Endothelial cell of umbilical vein (primary cell): ENCODE data around the gene ZBP1. TPM values are rescaled to one million over a fixed set of nuclear protein-coding genes. Genes with fewer than 3 reads are reported as not detected.

Source experiments
- BruUV-seq: library from RNA; stranded (reverse); fragments of 400-500 nt; replicated peaks from 2 replicates; lab custom pipeline; 2021; lab: Mats Ljungman, UMichigan
- CTCF ChIA-PET: fragments of 300-600, 350-600 bp; sonication (Branson Sonifier 250); formaldehyde crosslinking; loops from one replicate; lab custom pipeline; 2021; ENCODE audit warnings: antibody characterized with exemption, inconsistent platforms; lab: Charles Lee
- POLR2A ChIA-PET: fragments of 300-600, 350-600 bp; sonication (Branson Sonifier 250); formaldehyde crosslinking; loops from one replicate; lab custom pipeline; 2021; ENCODE audit warnings: antibody characterized with exemption, inconsistent platforms; lab: Charles Lee
- DNase-seq: peaks from one replicate; pipeline ENCODE4 v3.0.0-alpha.2; 2011; ENCODE audit warnings: low read depth, low spot score
- FAIRE-seq: peaks from 2 replicates; lab custom pipeline; 2011; peaks lifted over from hg19 to GRCh38; lab: Jason Lieb, UNC
- H2AFZ ChIP-seq: 2 replicates; pipeline ENCODE4 v1.6.0; 2012; ENCODE audit warnings: low read depth, low read length, control low read depth, inconsistent platforms
- H3K27ac ChIP-seq: 2 replicates; pipeline ENCODE4 v1.5.1; 2011; ENCODE audit warnings: low read depth, mild to moderate bottlenecking, control low read depth, low read length, moderate library complexity; ENCODE audit not compliant: insufficient read depth
- H3K27me3 ChIP-seq, 2 experiments: 2 replicates each; pipeline versions ENCODE4 v1.6.0 to v1.6.1; 2011; ENCODE audit warnings: low read length in 2 of 2, mixed read lengths in 1 of 2; ENCODE audit not compliant: control insufficient read depth in 2 of 2, insufficient read depth in 2 of 2
- H3K36me3 ChIP-seq, 2 experiments: 2 replicates in 1 of 2; 3 replicates in 1 of 2; pipeline ENCODE4 v1.5.1; 2011; ENCODE audit warnings: low read length in 2 of 2, mild to moderate bottlenecking in 1 of 2, moderate library complexity in 1 of 2; ENCODE audit not compliant: control insufficient read depth in 2 of 2, insufficient read depth in 2 of 2; ENCODE audit errors: extremely low read depth in 1 of 2
- H3K4me1 ChIP-seq: 3 replicates; pipeline ENCODE4 v1.5.1; 2011; ENCODE audit warnings: mild to moderate bottlenecking, low read length; ENCODE audit not compliant: control insufficient read depth, insufficient read depth; ENCODE audit errors: extremely low read depth
- H3K4me2 ChIP-seq: 2 replicates; pipeline ENCODE4 v1.6.1; 2011; ENCODE audit warnings: low read length, control low read depth, mixed read lengths; ENCODE audit not compliant: insufficient read depth
- H3K4me3 ChIP-seq, 3 experiments: fragments of 200-600 bp in 1 of 3; sonication (generic), shearing (Covaris generic) in 1 of 3; replicated peaks in 1 of 3; 2 replicates each; pipeline ENCODE4 v1.5.1; 2011 to 2016; ENCODE audit warnings: control low read depth in 3 of 3, low read length in 3 of 3, mild to moderate bottlenecking in 2 of 3, inconsistent platforms in 1 of 3, low read depth in 1 of 3, moderate library complexity in 1 of 3; ENCODE audit not compliant: insufficient read depth in 1 of 3
- H3K79me2 ChIP-seq: 2 replicates; pipeline ENCODE4 v1.6.0; 2012; ENCODE audit warnings: low read length, inconsistent platforms; ENCODE audit not compliant: control insufficient read depth, insufficient read depth
- H3K9ac ChIP-seq: replicated peaks from 2 replicates; pipeline ENCODE3; 2011; ENCODE audit warnings: low read length, control low read depth; ENCODE audit not compliant: insufficient read depth; ENCODE audit errors: extremely low read depth
- H3K9me1 ChIP-seq: replicated peaks from 3 replicates; pipeline ENCODE4 v1.6.0; 2011; ENCODE audit warnings: mild to moderate bottlenecking, low read length; ENCODE audit not compliant: control insufficient read depth, insufficient read depth; ENCODE audit errors: extremely low read depth
- H3K9me3 ChIP-seq: replicated peaks from 2 replicates; pipeline ENCODE4 v1.5.1; 2012; ENCODE audit warnings: low read length, inconsistent platforms; ENCODE audit not compliant: control insufficient read depth, insufficient read depth
- H4K20me1 ChIP-seq: replicated peaks from 2 replicates; pipeline ENCODE3; 2011; ENCODE audit warnings: mild to moderate bottlenecking, low read length; ENCODE audit not compliant: control insufficient read depth, insufficient read depth; ENCODE audit errors: extremely low read depth
- JUN ChIP-seq: IDR thresholded peaks from 2 replicates; pipeline ENCODE4 v1.6.1; 2011; ENCODE audit warnings: borderline replicate concordance, low read depth; ENCODE audit not compliant: insufficient read length, insufficient read depth
- MYC ChIP-seq: IDR thresholded peaks from one replicate; pipeline ENCODE4 v1.6.1; 2011; ENCODE audit warnings: mild to moderate bottlenecking, low read depth, low read length
- POLR2AphosphoS5 ChIP-seq: IDR thresholded peaks from 2 replicates; pipeline ENCODE4 v1.6.1; 2012; ENCODE audit warnings: low read depth, mild to moderate bottlenecking, control low read depth, low read length, moderate library complexity; ENCODE audit not compliant: insufficient read depth
- dilution Hi-C: fragments of 300-500 bp; cut with MboI; formaldehyde crosslinking; loops from one replicate; pipeline ENCODE4 v1.15.0; 2019; ENCODE audit warnings: low sequenced_read_pairs; ENCODE audit not compliant: extremely low pct_ligation_motif_present
- intact Hi-C: fragments of 100-400 bp; cut with micrococcal nuclease; formaldehyde crosslinking; loops from one replicate; pipeline ENCODE4 v1.10.0; 2022
- polyA plus RNA-seq, 4 experiments: library from polyadenylated mRNA; depleted of rRNA in 3 of 4; stranded (reverse) in 3 of 4; unstranded in 1 of 4; fragments of >200 nt; gene quantifications; 2 replicates each; pipeline versions ENCODE4 v1.2.1 to v1.2.3, GENCODE V29; 2011 to 2012; ENCODE audit warnings: missing spikeins in 1 of 4
- total RNA-seq: library from RNA; stranded (reverse); gene quantifications from 2 replicates; pipeline ENCODE4 v1.2.3, GENCODE V29; 2021
- TF ChIP-seq, protein P1 (sequence below), 2 donors: IDR thresholded peaks; 1 replicate in 1 of 2; 2 replicates in 1 of 2; pipeline ENCODE4 v1.5.1; 2011; ENCODE audit warnings: low read length in 2 of 2, mild to moderate bottlenecking in 2 of 2, moderate library complexity in 2 of 2, control low read depth in 1 of 2, inconsistent platforms in 1 of 2, low read depth in 1 of 2; ENCODE audit not compliant: insufficient read depth in 1 of 2; ENCODE audit errors: extremely low read depth in 1 of 2

The ZBP1 gene
- total and polyA plus RNA-seq, 2 donors (not counting 3 experiments of a cell fraction or from before 2014, with no cell fraction given) = not detected

DNA sequence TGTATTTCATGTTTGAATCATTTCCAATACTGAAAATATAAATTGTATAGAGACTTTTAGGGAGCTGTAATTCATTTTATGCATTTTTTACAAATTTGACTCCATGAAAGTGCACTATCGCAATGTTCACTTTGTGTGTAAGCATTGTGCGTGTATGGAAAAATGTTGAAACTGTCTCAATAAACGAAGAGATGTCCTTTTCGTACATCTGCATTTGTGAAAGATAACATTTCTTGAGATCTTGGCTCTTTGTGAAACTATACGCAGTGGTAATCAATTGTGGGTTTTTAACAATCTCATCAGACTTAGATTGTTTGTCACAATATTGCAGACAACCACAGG is 18.6 kb upstream of the ZBP1 start:
- CTCF ChIA-PET = no interaction called here
- BruUV-seq = no TSS peak

More for the DNA sequence above, 18.6 kb upstream of the ZBP1 start:
- no peak overlapping the region for H2AFZ ChIP-seq
- TF ChIP-seq JUN (no peak), POLR2AphosphoS5 (no peak), MYC (no peak)
- TF ChIP-seq, protein P1, sequence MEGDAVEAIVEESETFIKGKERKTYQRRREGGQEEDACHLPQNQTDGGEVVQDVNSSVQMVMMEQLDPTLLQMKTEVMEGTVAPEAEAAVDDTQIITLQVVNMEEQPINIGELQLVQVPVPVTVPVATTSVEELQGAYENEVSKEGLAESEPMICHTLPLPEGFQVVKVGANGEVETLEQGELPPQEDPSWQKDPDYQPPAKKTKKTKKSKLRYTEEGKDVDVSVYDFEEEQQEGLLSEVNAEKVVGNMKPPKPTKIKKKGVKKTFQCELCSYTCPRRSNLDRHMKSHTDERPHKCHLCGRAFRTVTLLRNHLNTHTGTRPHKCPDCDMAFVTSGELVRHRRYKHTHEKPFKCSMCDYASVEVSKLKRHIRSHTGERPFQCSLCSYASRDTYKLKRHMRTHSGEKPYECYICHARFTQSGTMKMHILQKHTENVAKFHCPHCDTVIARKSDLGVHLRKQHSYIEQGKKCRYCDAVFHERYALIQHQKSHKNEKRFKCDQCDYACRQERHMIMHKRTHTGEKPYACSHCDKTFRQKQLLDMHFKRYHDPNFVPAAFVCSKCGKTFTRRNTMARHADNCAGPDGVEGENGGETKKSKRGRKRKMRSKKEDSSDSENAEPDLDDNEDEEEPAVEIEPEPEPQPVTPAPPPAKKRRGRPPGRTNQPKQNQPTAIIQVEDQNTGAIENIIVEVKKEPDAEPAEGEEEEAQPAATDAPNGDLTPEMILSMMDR (IDR thresholded peaks at IDR 0.05; ENCODE audit: extremely low read depth in 1 of 2, insufficient read depth in 1 of 2, low read depth in 1 of 2, low read length in 2 of 2) = no peak
- DNase-seq (no peak), FAIRE-seq (no peak)
- H3K4me1 ChIP-seq = no peaks in the 10 kb centered on the region
- intact Hi-C loops (no loop called here), dilution Hi-C loops (loop anchor here (25.0 kb wide), 1 partner anchor 448 kb away; no protein-coding TSS in a partner anchor)
- H4K20me1 ChIP-seq = no peaks in the 10 kb centered on the region
- H3K79me2 ChIP-seq = no peaks in the 10 kb centered on the region
- POLR2A ChIA-PET = no interaction called here
- no peaks in the 10 kb centered on the region for H3K9me1 ChIP-seq
- peaks cover 16 to 38% of the 10 kb centered on the region in 2 experiments for H3K27me3 ChIP-seq
- H3K9ac ChIP-seq = no peak overlapping the region
- no peaks in the 10 kb centered on the region for H3K36me3 ChIP-seq
- no peak overlapping the region for H3K4me2 ChIP-seq
- H3K9me3 ChIP-seq = no peaks in the 10 kb centered on the region
- H3K27ac ChIP-seq = no peak overlapping the region
- no peak overlapping the region for H3K4me3 ChIP-seq
